CD4-positive, alpha-beta T cell (primary cell): Measurements from ENCODE around the gene PSMB10. TPM values are rescaled to one million over a fixed set of nuclear protein-coding genes. Genes with fewer than 3 reads are reported as not detected.
A peak's percentile ranks its signal among the peaks of the same experiment; 100 is the strongest.

ENCODE experiments used
- ATAC-seq: fragments of 200-7000 bp; cut with Tn5 transposase; one replicate; pipeline ENCODE4 v1.10.0; 2022; ENCODE audit warnings: mild to moderate bottlenecking; ENCODE audit not compliant: poor library complexity
- CTCF ChIA-PET: fragments of 350-600 bp; sonication (Branson Sonifier 250); formaldehyde crosslinking; loops from one replicate; lab custom pipeline; 2021; ENCODE audit warnings: antibody characterized with exemption, inconsistent platforms; lab: Charles Lee
- POLR2A ChIA-PET: fragments of 350-600 bp; sonication (Branson Sonifier 250); formaldehyde crosslinking; loops from one replicate; lab custom pipeline; 2021; ENCODE audit warnings: antibody characterized with exemption, inconsistent platforms; lab: Charles Lee
- DNase-seq, 14 experiments: peaks; one replicate each; pipeline ENCODE4 v3.0.0-alpha.2; 2013 to 2020; ENCODE audit warnings: mixed read lengths in 2 of 14
- H3K27ac ChIP-seq, 2 donors: one replicate each; pipeline versions ENCODE4 v1.5.1 to v1.7.0; 2013; ENCODE audit warnings: low read length in 2 of 2, low read depth in 1 of 2, mild to moderate bottlenecking in 1 of 2
- H3K27me3 ChIP-seq, 2 experiments: 1 replicate in 1 of 2; 2 replicates in 1 of 2; pipeline versions ENCODE4 v1.6.1 to v1.7.0; 2013; ENCODE audit warnings: low read length in 2 of 2, control low read depth in 1 of 2, mild to moderate bottlenecking in 1 of 2, moderate library complexity in 1 of 2; ENCODE audit not compliant: insufficient read depth in 2 of 2, control insufficient read depth in 1 of 2
- H3K36me3 ChIP-seq: one replicate; pipeline ENCODE4 v1.6.1; 2013; ENCODE audit warnings: low read length, control low read depth; ENCODE audit not compliant: insufficient read depth
- H3K4me1 ChIP-seq: one replicate; pipeline ENCODE4 v1.6.1; 2013; ENCODE audit warnings: low read length, control low read depth; ENCODE audit not compliant: insufficient read depth
- H3K4me3 ChIP-seq: one replicate; pipeline ENCODE4 v1.5.1; 2013; ENCODE audit warnings: mild to moderate bottlenecking, low read length, moderate library complexity
- H3K9me3 ChIP-seq, 2 experiments: 1 replicate in 1 of 2; 2 replicates in 1 of 2; pipeline versions ENCODE4 v1.6.1 to v1.7.0; 2013; ENCODE audit warnings: low read length in 2 of 2, mild to moderate bottlenecking in 2 of 2, control low read depth in 1 of 2, moderate library complexity in 1 of 2; ENCODE audit not compliant: control insufficient read depth in 1 of 2, insufficient read depth in 1 of 2
- H3K27ac Mint-ChIP-seq: one replicate; pipeline ENCODE4 v1.8.0; 2020; ENCODE audit warnings: mixed read lengths
- H3K27me3 Mint-ChIP-seq: one replicate; pipeline ENCODE4 v1.8.0; 2021; ENCODE audit warnings: mixed read lengths
- H3K36me3 Mint-ChIP-seq: one replicate; pipeline ENCODE4 v1.8.0; 2021; ENCODE audit warnings: low read depth, mixed read lengths
- H3K4me1 Mint-ChIP-seq: one replicate; pipeline ENCODE4 v1.8.0; 2021; ENCODE audit warnings: low read depth, mixed read lengths
- H3K4me3 Mint-ChIP-seq: one replicate; pipeline ENCODE4 v1.8.0; 2020; ENCODE audit warnings: mild to moderate bottlenecking, mixed read lengths
- H3K9me3 Mint-ChIP-seq: one replicate; pipeline ENCODE4 v1.8.0; 2020; ENCODE audit warnings: mixed read lengths
- intact Hi-C, 2 experiments: fragments of 100-400 bp; cut with DNase I in 1 of 2; cut with micrococcal nuclease in 1 of 2; formaldehyde crosslinking; loops; one replicate each; pipeline versions ENCODE4 v1.15.1 to v1.9.0; 2023 to 2025; cut with DNase I, micrococcal nuclease
- total RNA-seq, 174 experiments: library from RNA in 2 of 174; stranded (reverse) in 2 of 174; gene quantifications; one replicate each; pipeline ENCODE4 v1.2.3 and lab custom pipeline; 2021 to 2026
- TF ChIP-seq, protein P1 (sequence below): fragments of 200-600 bp; IDR thresholded peaks from one replicate; pipeline ENCODE4 v1.8.0; 2022; ENCODE audit warnings: antibody characterized with exemption, mild to moderate bottlenecking

Gene PSMB10
- total RNA-seq, 2 experiments from 2014 or later: 68.7 to 71.6 TPM

DNA sequence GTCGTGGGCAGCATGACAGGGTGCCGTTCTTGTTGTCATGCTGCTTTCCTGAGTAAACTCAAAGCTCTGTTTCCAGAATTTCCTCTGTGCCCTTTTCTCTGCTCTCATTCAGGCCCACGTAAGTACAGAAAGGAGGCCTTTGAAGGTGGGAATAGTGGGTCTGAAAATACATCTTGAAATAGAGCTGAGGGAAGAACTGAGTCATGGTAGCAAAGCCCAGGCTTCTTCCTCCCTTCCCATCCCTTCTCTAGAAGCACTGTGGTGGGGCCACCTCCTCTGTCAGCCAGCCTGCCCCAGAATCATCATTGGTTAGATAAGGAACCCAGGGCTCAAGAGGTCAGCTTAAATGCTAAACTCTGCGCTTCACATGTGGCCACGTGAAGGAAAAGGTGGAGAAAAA is 14.4 kb downstream of the PSMB10 start:
- Mint-ChIP-seq H3K4me1 (peaks cover 10% of the 10 kb centered on the region), H3K4me3 (no peak overlapping the region), H3K27ac (peak overlapping the region; percentile 33), H3K27me3 (no peaks in the 10 kb centered on the region), H3K36me3 (peaks cover 25% of the 10 kb centered on the region), H3K9me3 (no peaks in the 10 kb centered on the region)
- Histone ChIP-seq H3K4me1 (peaks cover 8% of the 10 kb centered on the region), H3K36me3 (peaks cover 43% of the 10 kb centered on the region), H3K4me3 (no peak overlapping the region), H3K27ac (no peak overlapping the region), H3K9me3 (no peaks in the 10 kb centered on the region), H3K27me3 (no peaks in the 10 kb centered on the region)
- intact Hi-C loops: no loop called here
- DNase-seq (no peak), ATAC-seq (no peak)
- ChIA-PET CTCF (interaction anchor here (1.2 kb wide), 1 partner anchor 106 kb away, joined by 5 read pairs; no protein-coding TSS in a partner anchor), POLR2A (no interaction called here)
- TF ChIP-seq, protein P1, sequence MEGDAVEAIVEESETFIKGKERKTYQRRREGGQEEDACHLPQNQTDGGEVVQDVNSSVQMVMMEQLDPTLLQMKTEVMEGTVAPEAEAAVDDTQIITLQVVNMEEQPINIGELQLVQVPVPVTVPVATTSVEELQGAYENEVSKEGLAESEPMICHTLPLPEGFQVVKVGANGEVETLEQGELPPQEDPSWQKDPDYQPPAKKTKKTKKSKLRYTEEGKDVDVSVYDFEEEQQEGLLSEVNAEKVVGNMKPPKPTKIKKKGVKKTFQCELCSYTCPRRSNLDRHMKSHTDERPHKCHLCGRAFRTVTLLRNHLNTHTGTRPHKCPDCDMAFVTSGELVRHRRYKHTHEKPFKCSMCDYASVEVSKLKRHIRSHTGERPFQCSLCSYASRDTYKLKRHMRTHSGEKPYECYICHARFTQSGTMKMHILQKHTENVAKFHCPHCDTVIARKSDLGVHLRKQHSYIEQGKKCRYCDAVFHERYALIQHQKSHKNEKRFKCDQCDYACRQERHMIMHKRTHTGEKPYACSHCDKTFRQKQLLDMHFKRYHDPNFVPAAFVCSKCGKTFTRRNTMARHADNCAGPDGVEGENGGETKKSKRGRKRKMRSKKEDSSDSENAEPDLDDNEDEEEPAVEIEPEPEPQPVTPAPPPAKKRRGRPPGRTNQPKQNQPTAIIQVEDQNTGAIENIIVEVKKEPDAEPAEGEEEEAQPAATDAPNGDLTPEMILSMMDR: no peak

DNA sequence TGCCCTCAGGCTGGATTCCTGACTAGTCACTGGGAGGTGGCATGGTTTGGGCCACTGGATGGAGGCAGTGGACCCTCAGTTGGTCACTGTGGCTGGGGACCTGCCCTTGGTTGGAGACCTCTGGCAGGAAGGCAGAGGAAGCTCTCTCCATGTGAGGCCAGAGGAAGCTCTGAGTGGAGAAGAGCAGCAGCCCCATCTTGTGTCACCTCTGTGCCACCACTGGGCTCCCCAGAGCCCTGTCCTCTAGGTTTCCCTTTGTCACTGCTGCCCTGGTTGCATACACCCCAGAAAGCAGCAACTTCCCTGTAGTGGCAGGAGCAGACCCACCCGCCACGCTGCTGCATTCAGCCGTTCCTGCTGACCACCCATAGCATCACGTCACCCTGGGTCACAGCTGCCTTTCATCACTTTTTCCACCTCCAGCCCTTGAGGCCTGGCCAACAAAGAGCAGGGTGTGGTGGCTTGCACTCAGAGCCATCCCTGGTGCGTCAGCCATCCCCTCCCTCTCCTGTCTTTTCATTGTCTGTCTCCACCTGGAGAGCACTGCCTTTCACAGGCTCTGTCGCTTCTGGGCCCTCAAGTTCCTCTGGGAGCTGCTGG is 16.9 kb downstream of the PSMB10 start:
- peaks cover 20% of the 10 kb centered on the region for H3K4me1 Mint-ChIP-seq
- H3K27ac Mint-ChIP-seq: no peak overlapping the region
- CTCF ChIA-PET: interaction anchor here (1.6 kb wide), 1 partner anchor 22 kb away, joined by 4 read pairs; no protein-coding TSS in a partner anchor
- Histone ChIP-seq H3K4me3 (no peak overlapping the region), H3K36me3 (peaks cover 55% of the 10 kb centered on the region), H3K9me3 (no peaks in the 10 kb centered on the region), H3K27ac (no peak overlapping the region), H3K27me3 (no peaks in the 10 kb centered on the region), H3K4me1 (peaks cover 11% of the 10 kb centered on the region)
- intact Hi-C loops: loop anchor here in 1 of 2 experiments (10.0 kb wide), 1 partner anchor 185 kb away; no protein-coding TSS in a partner anchor
- DNase-seq: no peak
- no peaks in the 10 kb centered on the region for H3K9me3 Mint-ChIP-seq
- H3K4me3 Mint-ChIP-seq: no peak overlapping the region
- TF ChIP-seq, protein P1: no peak
- H3K36me3 Mint-ChIP-seq: peaks cover 36% of the 10 kb centered on the region
- POLR2A ChIA-PET: interaction anchor here (0.8 to 1.6 kb wide), 2 partner anchors 14 to 16 kb away, joined by 3 read pairs; no protein-coding TSS in a partner anchor
- H3K27me3 Mint-ChIP-seq: no peaks in the 10 kb centered on the region
- ATAC-seq: no peak

DNA sequence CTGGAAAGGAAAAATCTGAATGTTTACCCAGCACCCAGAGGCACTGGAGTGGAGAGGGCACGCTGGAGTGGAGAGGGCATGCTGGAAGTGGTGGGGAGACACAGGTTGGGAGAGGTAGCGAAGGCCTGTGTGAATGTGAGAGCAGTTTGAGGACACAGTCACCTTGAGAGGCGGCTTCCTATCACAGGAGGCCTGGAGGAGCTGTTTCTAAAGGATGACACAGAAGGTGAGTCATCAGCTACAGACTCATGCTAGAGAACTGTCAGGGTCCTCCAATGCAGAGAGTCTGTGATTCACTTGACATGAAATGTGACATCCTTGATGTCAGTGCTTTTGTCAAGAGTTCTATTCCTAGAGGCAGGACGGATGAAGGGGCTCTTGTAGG is 18.8 kb downstream of the PSMB10 start:
- H3K4me3 Mint-ChIP-seq: no peak overlapping the region
- H3K4me3 ChIP-seq: no peak overlapping the region
- ATAC-seq (no peak), DNase-seq (peak in 3 of 14 experiments; percentile 22 to 46 (median 28))
- H3K9me3 ChIP-seq: no peaks in the 10 kb centered on the region
- TF ChIP-seq, protein P1: no peak
- no peaks in the 10 kb centered on the region for H3K9me3 Mint-ChIP-seq
- peaks cover 48% of the 10 kb centered on the region for H3K36me3 ChIP-seq
- no peak overlapping the region for H3K27ac Mint-ChIP-seq
- no peaks in the 10 kb centered on the region for H3K27me3 Mint-ChIP-seq
- no peaks in the 10 kb centered on the region for H3K27me3 ChIP-seq
- H3K27ac ChIP-seq: no peak overlapping the region
- ChIA-PET CTCF (no interaction called here), POLR2A (no interaction called here)
- intact Hi-C loops: loop anchor here in 1 of 2 experiments (10.0 kb wide), 1 partner anchor 183 kb away; no protein-coding TSS in a partner anchor
- H3K4me1 Mint-ChIP-seq: peaks cover 20% of the 10 kb centered on the region
- H3K36me3 Mint-ChIP-seq: peaks cover 44% of the 10 kb centered on the region
- H3K4me1 ChIP-seq: peaks cover 11% of the 10 kb centered on the region
